ENCODE data around the gene WDR7.
A peak's percentile ranks its signal among the peaks of the same experiment; 100 is the strongest.

WDR7 gene

GRCh38 chr18:56770873-56771272 lies 119.7 kb downstream of the WDR7 start:
- Histone ChIP-seq H3K27ac (no peak overlapping the region), H3K9ac (no peak overlapping the region), H3K27me3 (ENCODE audit: insufficient read depth, low read depth) (no peaks in the 10 kb centered on the region), H3K4me3 (IDR thresholded peaks at IDR 0.05; ENCODE audit: insufficient read depth, low read depth, low read length) (no peak overlapping the region), H4K20me1 (ENCODE audit: insufficient read depth) (no peaks in the 10 kb centered on the region), H3K4me2 (no peak overlapping the region), H2AFZ (ENCODE audit: low read depth) (no peak overlapping the region), H3K36me3 (ENCODE audit: insufficient read depth) (no peaks in the 10 kb centered on the region), H3K4me1 (ENCODE audit: low read depth, poor library complexity, severe bottlenecking) (no peaks in the 10 kb centered on the region), H3K79me2 (ENCODE audit: insufficient read depth, low read depth) (no peaks in the 10 kb centered on the region)
- no peak for TF ChIP-seq CTCF (conservative IDR thresholded peaks at IDR 0.05; ENCODE audit: low read depth, low read length)

GRCh38 chr18:56775701-56776100 lies 124.5 kb downstream of the WDR7 start:
- no peak overlapping the region for H3K9ac ChIP-seq
- no peaks in the 10 kb centered on the region for H4K20me1 ChIP-seq (ENCODE audit: insufficient read depth)
- H3K27me3 ChIP-seq (ENCODE audit: insufficient read depth, low read depth), result no peaks in the 10 kb centered on the region
- H3K79me2 ChIP-seq (ENCODE audit: insufficient read depth, low read depth), result no peaks in the 10 kb centered on the region
- no peaks in the 10 kb centered on the region for H3K36me3 ChIP-seq (ENCODE audit: insufficient read depth)
- H3K4me3 ChIP-seq (IDR thresholded peaks at IDR 0.05; ENCODE audit: insufficient read depth, low read depth, low read length), result no peak overlapping the region
- H3K4me2 ChIP-seq, result no peak overlapping the region
- peaks cover 14% of the 10 kb centered on the region for H3K4me1 ChIP-seq (ENCODE audit: low read depth, poor library complexity, severe bottlenecking)
- TF ChIP-seq CTCF (conservative IDR thresholded peaks at IDR 0.05; ENCODE audit: low read depth, low read length), result no peak
- no peak overlapping the region for H3K27ac ChIP-seq
- no peak overlapping the region for H2AFZ ChIP-seq (ENCODE audit: low read depth)

GRCh38 chr18:56787390-56787789 lies 136.2 kb downstream of the WDR7 start:
- no peak overlapping the region for H3K27ac ChIP-seq
- H3K4me2 ChIP-seq, result no peak overlapping the region
- H2AFZ ChIP-seq (ENCODE audit: low read depth), result no peak overlapping the region
- H4K20me1 ChIP-seq (ENCODE audit: insufficient read depth), result no peaks in the 10 kb centered on the region
- no peaks in the 10 kb centered on the region for H3K79me2 ChIP-seq (ENCODE audit: insufficient read depth, low read depth)
- no peaks in the 10 kb centered on the region for H3K4me1 ChIP-seq (ENCODE audit: low read depth, poor library complexity, severe bottlenecking)
- no peaks in the 10 kb centered on the region for H3K27me3 ChIP-seq (ENCODE audit: insufficient read depth, low read depth)
- TF ChIP-seq CTCF (conservative IDR thresholded peaks at IDR 0.05; ENCODE audit: low read depth, low read length), result no peak
- H3K4me3 ChIP-seq (IDR thresholded peaks at IDR 0.05; ENCODE audit: insufficient read depth, low read depth, low read length), result no peak overlapping the region
- no peaks in the 10 kb centered on the region for H3K36me3 ChIP-seq (ENCODE audit: insufficient read depth)
- no peak overlapping the region for H3K9ac ChIP-seq

- Histone ChIP-seq H3K27me3 (ENCODE audit: insufficient read depth, low read depth) (no peaks in the 10 kb centered on the region), H3K36me3 (ENCODE audit: insufficient read depth) (no peaks in the 10 kb centered on the region), H2AFZ (ENCODE audit: low read depth) (no peak overlapping the region), H3K4me3 (IDR thresholded peaks at IDR 0.05; ENCODE audit: insufficient read depth, low read depth, low read length) (no peak overlapping the region), H3K4me2 (no peak overlapping the region), H4K20me1 (ENCODE audit: insufficient read depth) (no peaks in the 10 kb centered on the region), H3K27ac (no peak overlapping the region), H3K79me2 (ENCODE audit: insufficient read depth, low read depth) (no peaks in the 10 kb centered on the region), H3K9ac (no peak overlapping the region), H3K4me1 (ENCODE audit: low read depth, poor library complexity, severe bottlenecking) (no peaks in the 10 kb centered on the region)
- TF ChIP-seq CTCF (conservative IDR thresholded peaks at IDR 0.05; ENCODE audit: low read depth, low read length), result peak; percentile 94
Observed at GRCh38 chr18:56789004-56789888, 138.1 kb downstream of the WDR7 start.
